ENCODE measurements around the gene THSD4.

THSD4 gene

GRCh38 chr15:71098920-71099319 is 16.4 kb upstream of the THSD4 start:
- DNase-seq, result no peak

DNA sequence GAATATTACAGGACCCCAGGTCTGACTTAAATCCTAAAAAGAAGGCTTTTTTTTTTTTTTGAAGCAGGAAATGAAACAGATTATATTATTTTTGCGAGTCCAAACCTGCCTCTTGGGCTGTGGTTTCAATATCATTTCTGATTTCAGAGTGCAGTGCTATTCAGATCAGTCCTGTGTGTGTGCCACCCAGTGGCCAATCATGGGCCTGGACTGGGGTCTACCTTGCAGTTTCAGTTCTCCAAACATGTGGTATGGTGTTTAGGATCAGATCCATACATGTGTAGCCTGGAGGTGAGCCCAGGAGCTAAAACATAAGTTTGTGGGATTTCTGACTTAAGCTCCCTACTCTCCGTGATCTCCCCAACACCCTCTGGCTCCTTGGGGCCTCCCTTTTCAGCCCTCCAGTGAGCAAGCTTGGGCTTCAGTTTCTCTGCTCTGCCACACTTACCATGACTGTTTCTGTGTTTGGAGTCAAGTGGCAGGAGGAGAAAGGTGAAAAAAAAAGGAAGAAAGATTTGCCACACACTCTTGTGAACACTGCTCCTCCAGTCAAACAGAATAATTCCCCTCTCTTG is 12.1 kb upstream of the THSD4 start:
- no peak for DNase-seq

DNA sequence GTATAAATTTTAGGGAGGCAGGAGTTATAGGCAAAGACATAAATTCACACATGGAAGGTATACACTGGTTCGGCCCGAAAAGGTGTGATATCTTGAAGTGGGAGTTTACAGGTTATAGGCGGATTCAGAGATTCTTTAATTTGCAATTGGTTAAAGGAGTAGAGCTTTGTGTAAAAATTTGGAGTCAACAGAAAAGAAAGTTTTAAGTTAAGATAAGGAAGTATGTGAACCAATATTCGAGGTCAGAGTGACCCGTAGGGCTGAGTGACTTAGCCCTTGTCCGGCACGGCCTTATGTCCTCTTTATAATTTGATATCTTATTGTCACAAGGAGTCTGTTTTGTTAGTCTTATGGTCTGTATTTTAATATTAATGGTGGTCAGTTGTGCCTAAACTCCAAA is 10.6 kb upstream of the THSD4 start:
- no peak for DNase-seq

GRCh38 chr15:71105444-71105843 is 9.8 kb upstream of the THSD4 start:
- DNase-seq, result no peak

GRCh38 chr15:71106802-71107500 is 8.3 kb upstream of the THSD4 start:
- DNase-seq, result no peak

DNA sequence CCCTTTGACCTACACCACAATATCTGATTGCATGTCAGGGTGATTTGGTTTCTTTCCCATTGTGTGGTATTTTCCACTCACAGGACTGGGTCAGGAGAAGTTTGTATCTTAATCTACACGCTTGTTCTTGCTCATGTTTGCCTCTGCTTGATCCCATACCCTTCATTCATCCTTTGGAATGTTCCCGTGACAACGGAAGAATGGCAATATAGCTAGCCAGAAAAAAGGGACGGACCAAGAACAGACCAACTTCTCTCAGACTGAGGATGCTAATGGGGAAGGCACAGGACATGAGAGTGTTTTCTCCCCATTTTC is 7.8 kb upstream of the THSD4 start:
- DNase-seq, result no peak

- no peak for DNase-seq
Observed at GRCh38 chr15:71109130-71109529, 6.1 kb upstream of the THSD4 start.

GRCh38 chr15:71109905-71110304 is 5.4 kb upstream of the THSD4 start:
- DNase-seq, result no peak

- no peak for DNase-seq
Observed at GRCh38 chr15:71110405-71111180, 4.7 kb upstream of the THSD4 start.

GRCh38 chr15:71111181-71111565 is 4.1 kb upstream of the THSD4 start:
- DNase-seq, result no peak

DNA sequence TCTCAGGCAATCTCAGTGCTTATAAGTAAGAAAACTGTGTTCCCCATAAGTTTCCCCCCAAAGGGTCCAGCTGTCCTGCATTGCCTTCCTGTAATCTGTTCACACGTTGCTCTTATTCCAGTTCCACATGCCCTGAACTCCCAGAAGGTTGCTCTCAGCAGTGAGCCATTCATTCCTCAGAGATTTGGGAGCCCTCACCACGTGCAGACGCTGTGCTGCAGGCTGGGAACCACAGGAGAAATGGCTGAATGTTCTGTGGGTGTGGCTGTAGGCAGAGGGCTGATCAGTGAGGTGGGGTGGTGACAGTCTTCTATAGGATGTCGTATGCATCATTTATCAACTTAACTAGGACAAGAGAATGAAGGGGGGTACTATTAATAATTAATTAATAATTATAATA is 3.3 kb upstream of the THSD4 start:
- DNase-seq, result no peak

DNA sequence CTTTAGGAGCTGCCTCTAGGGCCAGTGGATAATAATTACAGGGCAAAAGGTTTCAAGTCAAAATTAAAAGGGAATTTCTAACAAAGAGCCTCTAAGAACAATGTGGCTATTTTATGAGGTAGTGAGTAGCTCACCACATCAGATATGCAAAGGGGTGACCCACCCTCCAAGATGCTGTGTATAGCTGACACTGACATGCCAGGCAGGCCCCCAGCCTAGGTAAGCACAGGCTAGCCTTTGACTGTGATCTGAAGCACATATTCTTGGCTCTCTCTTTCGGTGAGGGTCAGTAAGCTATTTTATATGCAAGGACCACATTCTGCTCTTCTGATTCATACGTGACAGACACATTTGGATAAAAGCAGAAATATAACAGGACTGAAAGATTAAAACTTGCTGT is 2.8 kb upstream of the THSD4 start:
- DNase-seq, result no peak

DNA sequence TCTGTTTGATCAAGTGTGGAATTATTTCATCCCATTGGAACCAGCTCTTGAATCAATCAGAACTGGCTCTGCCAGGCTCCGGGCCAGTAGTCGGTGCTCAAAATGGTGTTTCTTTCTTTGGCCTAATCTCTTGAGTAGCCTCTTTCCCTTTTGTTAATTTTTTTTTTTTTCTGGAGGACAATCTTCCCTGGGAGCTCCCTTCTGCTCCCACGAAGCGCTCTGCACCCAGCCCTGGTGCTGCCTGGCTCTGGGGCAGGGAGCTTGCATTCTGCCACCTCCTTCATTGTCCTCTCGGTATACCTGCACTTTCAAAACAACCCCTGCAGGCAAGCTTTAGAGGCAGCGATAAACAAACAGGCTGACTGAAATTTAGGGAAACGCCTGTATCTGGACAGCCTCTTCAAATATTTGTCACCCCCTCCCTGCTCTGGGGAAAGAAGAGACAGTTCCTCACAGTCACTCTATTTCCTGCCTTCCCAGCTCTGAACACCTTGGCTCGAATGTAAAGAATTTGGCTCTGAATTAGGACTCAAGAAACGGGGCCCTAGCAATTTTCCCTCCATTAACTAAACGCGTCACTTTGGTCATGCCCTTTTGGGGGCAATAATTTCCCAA is 1.1 kb upstream of the THSD4 start:
- DNase-seq, result no peak

DNA sequence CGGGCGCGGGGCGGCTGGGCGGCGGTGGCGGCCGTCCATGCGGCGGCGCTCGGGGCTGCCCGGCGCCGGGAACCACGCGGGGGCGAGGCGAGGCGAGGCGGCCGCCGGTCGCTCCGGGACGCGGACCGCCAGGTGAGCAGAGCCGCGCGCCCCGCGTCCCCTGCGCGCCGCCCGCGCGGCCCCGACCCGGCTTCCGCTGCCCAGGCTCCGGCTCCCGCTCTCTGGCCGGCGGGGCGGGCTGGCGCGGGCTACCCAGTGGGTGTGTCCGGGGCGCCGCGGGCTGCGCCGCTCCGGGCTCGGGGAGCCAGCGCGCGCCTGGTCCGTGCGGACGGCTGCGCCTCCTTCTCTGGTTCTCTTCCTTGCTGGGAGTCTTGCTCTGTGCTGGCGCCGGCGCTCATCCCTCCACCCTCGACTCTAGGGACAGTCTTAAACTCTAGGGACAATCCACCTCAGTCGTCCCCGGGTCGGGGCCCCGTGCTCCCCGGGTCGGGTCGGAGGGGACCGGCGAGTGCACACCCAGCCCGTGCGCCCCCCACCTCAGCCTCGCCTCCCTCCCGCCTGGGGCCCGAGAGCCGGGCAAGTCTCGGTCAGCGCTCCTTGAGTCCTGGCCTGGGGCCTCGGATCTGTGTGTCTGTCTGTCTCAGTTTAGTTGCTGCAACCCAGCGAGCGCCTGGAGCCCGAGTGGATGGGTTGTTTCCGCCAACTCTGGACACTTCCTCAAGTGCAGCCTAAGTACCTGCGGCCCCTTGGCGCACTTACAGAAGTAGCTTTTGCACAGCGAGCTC is 488 bp downstream of the THSD4 start:
- no peak for DNase-seq

DNA sequence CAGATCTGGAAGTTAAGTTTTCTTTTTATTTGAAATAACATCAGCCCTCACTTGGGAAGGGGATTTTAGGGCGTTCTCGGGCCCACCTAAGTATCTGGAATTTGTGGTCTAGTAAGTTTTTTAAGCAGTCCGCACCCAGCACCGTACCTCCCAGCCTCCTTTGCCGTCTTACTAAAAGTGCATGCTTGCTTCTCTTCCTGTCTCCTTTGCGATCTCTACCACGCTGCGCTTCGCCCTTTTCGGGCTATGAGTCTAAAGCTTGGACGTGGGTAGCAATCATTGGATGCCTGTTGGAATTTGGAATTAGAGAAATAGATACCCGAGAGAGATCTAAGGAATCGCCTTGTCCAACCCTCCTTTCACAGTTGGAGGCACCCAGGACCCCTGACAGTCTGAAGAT is 1.1 kb downstream of the THSD4 start:
- DNase-seq, result no peak

DNA sequence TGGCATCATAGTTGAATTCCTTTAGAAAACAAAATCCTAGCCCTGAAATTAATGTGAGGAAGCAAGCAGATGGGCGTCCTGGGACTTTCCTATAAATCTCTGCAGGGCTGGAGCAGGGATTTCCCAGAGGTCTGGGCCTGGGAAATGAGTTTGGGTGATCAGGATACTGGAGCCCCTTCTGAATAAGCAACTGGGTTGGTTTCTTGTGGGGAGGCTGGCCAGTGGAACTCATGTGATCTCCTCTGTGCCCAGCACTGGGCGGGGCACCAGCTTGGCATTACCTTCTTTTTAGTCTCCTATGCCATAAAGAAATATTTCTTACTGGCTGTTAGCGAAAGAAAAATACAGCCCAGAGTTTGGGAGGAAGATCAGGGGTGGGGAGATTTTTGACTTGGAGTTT is 1.7 kb downstream of the THSD4 start:
- DNase-seq, result no peak

DNA sequence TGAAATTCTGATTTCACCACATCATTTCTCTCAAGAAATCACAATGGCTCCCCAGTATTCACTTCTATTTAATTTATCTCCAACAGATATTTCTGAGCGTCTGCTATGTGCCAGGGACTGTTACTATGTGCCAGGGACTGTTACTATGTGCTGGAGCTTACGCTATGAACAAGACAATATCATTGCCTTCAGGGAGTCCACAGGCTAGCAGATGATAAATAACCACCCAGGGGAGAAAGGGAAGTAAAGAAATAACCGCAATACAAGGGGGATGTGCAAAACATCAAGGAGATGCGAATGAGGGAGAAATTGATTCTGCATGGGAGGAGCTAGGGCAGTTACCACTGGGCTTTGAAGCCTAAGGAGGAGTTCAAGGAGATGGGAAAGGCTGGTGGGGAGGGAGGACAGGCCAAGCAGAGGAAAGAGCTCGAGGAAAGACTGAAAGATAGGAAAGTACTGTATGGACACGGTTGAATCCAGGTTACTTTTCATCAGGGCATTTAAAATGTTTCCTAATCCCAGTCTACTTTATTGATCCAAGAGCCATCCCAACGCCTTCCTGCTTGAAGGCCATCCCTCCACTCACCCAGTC is 2.5 kb downstream of the THSD4 start:
- DNase-seq, result no peak

DNA sequence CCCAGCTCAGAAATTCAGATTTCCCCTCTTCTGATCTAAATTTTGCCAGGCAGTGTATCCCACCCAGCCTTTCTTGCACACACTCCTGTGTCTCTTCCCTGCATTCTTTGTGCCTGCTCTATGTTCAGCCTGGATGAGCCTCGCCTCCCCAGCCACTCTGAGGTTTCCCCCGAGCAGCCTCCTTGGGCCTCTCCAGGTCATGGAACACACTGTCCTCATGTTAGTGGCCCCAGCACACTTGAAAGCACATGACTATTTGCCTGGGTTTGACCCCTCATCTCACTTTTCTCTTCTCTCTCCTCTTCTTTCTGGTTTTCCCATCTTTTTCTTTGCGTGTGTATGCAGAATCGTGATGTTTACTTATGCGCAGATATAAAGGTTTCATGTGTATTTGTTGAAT is 3.1 kb downstream of the THSD4 start:
- DNase-seq, result no peak

GRCh38 chr15:71118881-71119632 is 3.8 kb downstream of the THSD4 start:
- no peak for DNase-seq

DNA sequence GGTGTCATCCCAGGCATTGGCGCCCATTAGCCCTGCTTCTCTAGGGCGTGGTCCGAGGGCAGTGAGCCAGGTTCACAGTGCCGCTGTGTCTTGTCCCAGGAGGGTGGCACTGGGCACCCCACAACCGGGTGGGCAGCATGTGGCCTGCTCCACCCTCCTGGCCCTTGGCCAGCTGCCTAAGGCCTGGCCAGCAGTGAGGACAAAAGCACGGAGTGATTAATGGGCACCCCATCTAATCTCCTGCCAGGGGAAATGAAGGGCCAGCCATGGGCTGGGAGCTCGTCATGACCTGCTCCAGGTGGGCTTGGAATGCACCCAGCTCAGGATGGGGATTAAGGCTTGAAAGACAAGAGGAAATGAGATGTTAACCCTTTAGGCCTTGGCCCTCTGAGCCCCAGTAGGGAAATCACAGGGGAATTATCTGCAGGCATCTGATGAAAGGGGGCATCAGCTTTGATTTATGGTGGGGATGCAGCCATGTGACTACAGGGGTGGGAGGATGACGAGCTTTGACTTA is 5.2 kb downstream of the THSD4 start:
- no peak for DNase-seq

DNA sequence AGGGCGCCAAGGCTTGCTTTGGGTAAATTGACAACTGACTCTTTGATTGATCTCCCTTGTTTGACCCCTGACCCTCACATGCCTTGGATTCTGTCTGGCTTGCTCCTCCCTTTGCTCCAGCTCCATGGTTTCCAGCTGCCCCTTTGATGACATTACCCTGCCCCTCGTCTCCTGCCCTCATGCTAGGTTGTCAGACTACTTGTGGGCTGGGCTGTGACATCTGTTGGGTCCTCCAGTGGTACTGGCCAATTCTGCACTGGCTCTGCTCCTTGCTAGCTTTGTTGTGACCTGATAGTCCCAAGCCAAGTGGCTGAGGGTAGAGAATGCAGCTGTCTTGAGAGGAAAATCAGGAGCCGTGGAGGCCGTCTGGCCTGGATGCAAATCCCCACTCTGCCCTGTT is 6.2 kb downstream of the THSD4 start:
- no peak for DNase-seq
